ENCODE results near the gene RANBP9. TPM values are rescaled to one million over a fixed set of nuclear protein-coding genes. Genes with fewer than 3 reads are reported as not detected.

RANBP9 gene
- total RNA-seq, 2 donors from 2014 or later: 43.7 to 45.4 TPM

GRCh38 chr6:13733178-13733887 lies 21.7 kb upstream of the RANBP9 start:
- Histone ChIP-seq H3K4me1 (ENCODE audit: control insufficient read depth, insufficient read depth, low read length) (no peaks in the 10 kb centered on the region), H3K9me3 (ENCODE audit: control insufficient read depth, low read length) (no peaks in the 10 kb centered on the region), H3K4me3 (ENCODE audit: low read length) (no peak overlapping the region), H3K27ac (ENCODE audit: low read depth, low read length) (no peak overlapping the region), H3K36me3 (ENCODE audit: control insufficient read depth, insufficient read depth, low read length) (no peaks in the 10 kb centered on the region), H3K27me3 (ENCODE audit: control insufficient read depth, insufficient read depth, low read length, poor library complexity, severe bottlenecking) (no peaks in the 10 kb centered on the region), H3K9ac (ENCODE audit: extremely low read depth, low read length, poor library complexity, severe bottlenecking) (no peak overlapping the region)
- no peak for TF ChIP-seq CTCF (conservative IDR thresholded peaks at IDR 0.05)
- Mint-ChIP-seq H3K36me3 (ENCODE audit: low read depth) (no peaks in the 10 kb centered on the region), H3K27me3 (ENCODE audit: insufficient read depth) (peaks cover 3% of the 10 kb centered on the region), H3K4me1 (peaks cover 6% of the 10 kb centered on the region), H3K27ac (no peak overlapping the region), H3K4me3 (no peak overlapping the region), H3K9me3 (no peaks in the 10 kb centered on the region)
- WGBS, 2 experiments (ENCODE audit: insufficient coverage in 1 of 2, insufficient read length in 1 of 2): 80 to 84% methylated on average over 16 to 17 of the region's 17 CpGs
- no peak for DNase-seq

DNA sequence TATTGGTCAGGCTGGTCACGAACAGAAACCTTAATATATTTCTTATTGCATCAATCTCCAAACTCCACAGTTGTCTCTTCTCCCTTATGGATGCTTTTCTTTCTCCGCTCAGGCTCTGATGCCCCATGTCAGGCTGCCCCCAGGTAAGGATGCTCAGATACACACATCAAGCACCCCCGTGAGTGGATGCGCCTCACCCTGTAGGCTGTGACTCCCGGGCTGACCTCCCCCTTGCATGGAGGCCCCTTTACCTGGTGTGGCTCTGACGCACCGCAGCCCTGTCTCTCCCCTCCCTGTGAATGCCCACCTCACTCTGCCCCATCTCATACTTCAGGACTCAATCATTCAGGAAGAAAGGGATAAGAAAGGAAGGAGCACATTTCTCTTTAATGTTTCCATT lies 19.1 kb upstream of the RANBP9 start:
- no peak for DNase-seq
- no peaks in the 10 kb centered on the region for H3K9me3 ChIP-seq (ENCODE audit: control insufficient read depth, low read length)
- H3K4me1 ChIP-seq (ENCODE audit: control insufficient read depth, insufficient read depth, low read length): no peaks in the 10 kb centered on the region
- no peaks in the 10 kb centered on the region for H3K27me3 ChIP-seq (ENCODE audit: control insufficient read depth, insufficient read depth, low read length, poor library complexity, severe bottlenecking)
- Mint-ChIP-seq H3K27me3 (ENCODE audit: insufficient read depth) (peaks cover 3% of the 10 kb centered on the region), H3K36me3 (ENCODE audit: low read depth) (no peaks in the 10 kb centered on the region), H3K9me3 (no peaks in the 10 kb centered on the region), H3K27ac (no peak overlapping the region), H3K4me1 (peaks cover 6% of the 10 kb centered on the region), H3K4me3 (no peak overlapping the region)
- H3K9ac ChIP-seq (ENCODE audit: extremely low read depth, low read length, poor library complexity, severe bottlenecking): no peak overlapping the region
- 85 to 93% methylated on average over 3 to 7 of the region's 7 CpGs for WGBS, 2 experiments (ENCODE audit: insufficient coverage in 1 of 2, insufficient read length in 1 of 2)
- no peak overlapping the region for H3K27ac ChIP-seq (ENCODE audit: low read depth, low read length)
- no peaks in the 10 kb centered on the region for H3K36me3 ChIP-seq (ENCODE audit: control insufficient read depth, insufficient read depth, low read length)
- no peak for TF ChIP-seq CTCF (conservative IDR thresholded peaks at IDR 0.05)
- H3K4me3 ChIP-seq (ENCODE audit: low read length): no peak overlapping the region

DNA sequence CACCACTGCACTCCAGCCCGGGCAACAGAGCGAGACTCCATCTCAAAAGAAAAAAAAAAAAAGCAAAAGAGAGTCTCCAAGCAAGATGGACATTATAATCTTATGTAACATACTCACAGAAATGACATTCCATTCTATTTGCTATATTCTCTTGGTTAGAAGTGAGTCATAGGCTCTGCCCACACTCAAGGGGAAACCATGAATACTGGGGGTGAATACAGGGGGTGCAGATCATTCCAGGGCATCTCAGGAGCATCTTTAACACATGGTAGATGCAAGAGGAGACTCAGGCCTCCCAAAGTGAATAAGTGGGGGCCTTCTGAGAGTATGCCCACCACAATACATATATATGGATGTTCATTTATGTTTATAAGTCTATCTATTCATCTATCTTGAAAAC lies 18.3 kb upstream of the RANBP9 start:
- WGBS, 2 experiments (ENCODE audit: insufficient coverage in 1 of 2, insufficient read length in 1 of 2): 95% methylated on average over 2 of the region's 2 CpGs; no CpG with 5 or more reads in 1 of the 2 experiments
- Histone ChIP-seq H3K27ac (ENCODE audit: low read depth, low read length) (no peak overlapping the region), H3K27me3 (ENCODE audit: control insufficient read depth, insufficient read depth, low read length, poor library complexity, severe bottlenecking) (no peaks in the 10 kb centered on the region), H3K36me3 (ENCODE audit: control insufficient read depth, insufficient read depth, low read length) (no peaks in the 10 kb centered on the region), H3K9ac (ENCODE audit: extremely low read depth, low read length, poor library complexity, severe bottlenecking) (no peak overlapping the region), H3K4me1 (ENCODE audit: control insufficient read depth, insufficient read depth, low read length) (no peaks in the 10 kb centered on the region), H3K4me3 (ENCODE audit: low read length) (no peak overlapping the region), H3K9me3 (ENCODE audit: control insufficient read depth, low read length) (no peaks in the 10 kb centered on the region)
- no peak for TF ChIP-seq CTCF (conservative IDR thresholded peaks at IDR 0.05)
- Mint-ChIP-seq H3K4me3 (no peak overlapping the region), H3K27ac (no peak overlapping the region), H3K4me1 (peaks cover 6% of the 10 kb centered on the region), H3K9me3 (no peaks in the 10 kb centered on the region), H3K36me3 (ENCODE audit: low read depth) (no peaks in the 10 kb centered on the region), H3K27me3 (ENCODE audit: insufficient read depth) (peaks cover 3% of the 10 kb centered on the region)
- DNase-seq: no peak

Data from endodermal cell (in vitro differentiated cells).